CD4-positive, alpha-beta T cell treated with Interleukin-15 for 4 hours (primary cell): ENCODE measurements around the gene FXYD6.

ENCODE experiments used
- DNase-seq: peaks from one replicate; pipeline ENCODE4 v3.0.0-alpha.2; 2020; ENCODE audit warnings: low spot score

The FXYD6 gene

GRCh38 chr11:117792241-117792640 lies 84.2 kb downstream of the FXYD6 start:
- no peak for DNase-seq

- DNase-seq: no peak
Observed at GRCh38 chr11:117790279-117790678, 86.2 kb downstream of the FXYD6 start.

- DNase-seq: no peak
Observed at GRCh38 chr11:117789241-117789640, 87.2 kb downstream of the FXYD6 start.
